Stimulated activated CD4-positive, alpha-beta T cell treated with anti-CD3 and anti-CD28 coated beads, Interleukin-4, amount 100 ng/mL, for 1 hour (primary cell): ENCODE data around the gene NYAP1.
A peak's percentile ranks its signal among the peaks of the same experiment; 100 is the strongest.
"Not testable (repeated sequence)": the region's sequence is repeated elsewhere in the genome, so short reads cannot be mapped to it uniquely, and the experiment has no call there.

Source experiments
- DNase-seq: peaks from one replicate; pipeline ENCODE4 v3.0.0-alpha.2; 2020

NYAP1 gene

GRCh38 chr7:100483722-100484672 is at the start of gene NYAP1:
Gene NYAP1 (plus strand): TSS chr7:100483927. CDS start chr7:100485312, 1,385 bp downstream.
- DNase-seq: peak; percentile 52

GRCh38 chr7:100434297-100435144 is 49.2 kb upstream of the NYAP1 start:
- DNase-seq: no peak

DNA sequence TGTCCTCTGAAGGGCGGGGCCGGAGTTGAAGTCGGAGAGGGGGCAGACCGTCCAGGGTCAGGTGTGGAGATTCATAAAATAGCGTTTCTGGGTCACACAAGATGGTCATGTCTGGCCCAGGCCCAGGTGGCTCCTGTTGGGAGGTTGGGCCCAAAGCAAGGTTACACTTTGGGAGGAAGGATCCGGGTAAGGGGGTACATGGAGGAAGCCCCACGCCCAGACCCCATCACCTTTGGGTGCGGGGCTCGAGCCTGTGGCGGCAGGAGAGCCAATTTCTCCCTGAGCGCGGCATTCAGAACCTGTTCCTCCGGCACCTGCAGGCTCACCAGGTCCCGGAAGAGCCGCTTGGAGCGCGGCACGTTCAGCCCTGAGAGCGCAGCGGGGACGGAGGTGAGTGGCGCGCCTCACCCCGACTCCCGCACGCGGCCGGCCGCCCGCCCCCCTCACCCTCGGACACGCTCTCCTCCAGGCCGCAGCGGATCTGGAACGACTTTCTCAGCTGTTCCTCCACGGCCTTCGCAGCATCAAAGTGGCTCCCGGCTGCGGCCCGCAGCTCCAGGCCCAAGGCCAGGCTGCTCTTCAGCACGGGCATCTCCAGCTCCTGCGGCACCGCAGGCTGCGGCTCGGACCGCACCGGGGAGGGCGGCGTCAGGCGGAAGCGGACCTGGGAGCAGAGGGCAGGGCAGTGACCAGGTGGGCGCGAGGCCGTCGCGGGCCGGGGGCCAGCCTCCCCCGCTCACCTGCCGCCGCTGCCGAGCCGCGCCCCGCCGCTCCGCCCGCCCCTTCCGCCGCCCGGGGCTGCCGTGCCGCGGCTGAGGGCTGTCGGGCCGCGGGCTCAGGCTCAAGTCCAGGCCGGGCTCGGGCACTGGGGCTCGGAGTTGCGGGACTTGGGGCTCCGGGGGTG is 48.1 kb upstream of the NYAP1 start:
- peak; percentile 55 for DNase-seq

DNA sequence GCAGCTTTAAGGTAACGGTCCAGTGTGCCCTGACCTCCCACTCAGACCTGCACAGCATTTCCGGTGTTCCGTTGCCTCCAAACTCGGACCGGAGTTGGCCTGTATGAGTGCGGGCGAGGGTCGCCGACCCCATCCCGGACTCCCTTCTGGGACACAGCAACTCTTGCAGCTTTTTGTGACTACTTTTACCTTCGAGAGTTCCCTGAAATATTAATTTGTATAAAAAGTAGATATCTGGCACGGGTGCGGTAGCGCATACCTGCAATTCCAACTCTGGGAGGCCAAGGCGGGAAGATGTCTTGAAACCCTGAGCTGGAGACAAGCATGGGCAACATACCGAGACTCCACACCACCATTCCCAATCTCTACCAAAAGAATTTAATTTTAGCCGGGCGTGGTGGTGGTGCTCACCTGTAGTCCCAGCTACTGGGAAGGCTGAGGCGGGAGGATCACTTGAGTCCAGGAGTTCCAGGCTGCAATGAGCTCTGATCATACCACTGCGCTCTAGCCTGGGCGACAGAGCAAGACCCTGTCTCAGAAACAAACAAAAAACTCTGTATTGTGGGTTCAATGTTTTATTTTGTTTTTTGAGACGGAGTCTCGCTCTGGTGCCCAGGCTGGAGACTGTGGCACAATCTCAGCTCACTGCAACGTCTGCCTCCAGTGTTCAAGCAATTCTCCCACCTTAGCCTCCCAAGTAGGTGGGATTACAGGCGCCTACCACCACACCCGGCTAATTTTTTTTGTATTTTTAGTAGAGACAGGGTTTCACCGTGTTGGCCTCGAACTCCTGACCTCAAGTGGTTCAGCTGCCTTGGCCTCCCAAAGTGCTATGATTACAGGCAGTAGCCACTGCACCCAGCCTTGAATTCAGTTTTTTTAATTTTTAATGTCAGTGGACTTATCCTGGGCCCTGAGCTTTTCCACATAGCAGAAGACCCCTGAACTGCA is 46.3 kb upstream of the NYAP1 start:
- DNase-seq: no peak

DNA sequence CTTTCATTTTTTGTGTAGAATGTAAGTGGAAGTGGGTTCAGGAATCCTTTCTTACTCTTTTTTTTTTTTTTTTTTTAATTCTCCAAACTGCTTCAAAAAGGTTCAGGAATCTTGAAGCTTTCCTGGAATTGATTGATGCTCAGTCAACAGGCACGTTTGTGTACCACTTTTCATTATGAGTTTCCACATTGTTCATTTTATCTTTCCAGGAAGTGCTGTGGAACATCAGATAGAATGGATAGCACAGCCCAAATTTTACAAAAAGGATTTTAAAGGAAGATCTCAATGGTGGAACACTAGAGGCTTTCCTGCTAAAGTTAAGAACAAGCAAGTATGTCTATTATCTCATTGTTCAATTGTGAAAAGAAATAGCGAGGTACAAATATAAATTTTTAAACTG is 45.6 kb upstream of the NYAP1 start:
- no peak for DNase-seq

DNA sequence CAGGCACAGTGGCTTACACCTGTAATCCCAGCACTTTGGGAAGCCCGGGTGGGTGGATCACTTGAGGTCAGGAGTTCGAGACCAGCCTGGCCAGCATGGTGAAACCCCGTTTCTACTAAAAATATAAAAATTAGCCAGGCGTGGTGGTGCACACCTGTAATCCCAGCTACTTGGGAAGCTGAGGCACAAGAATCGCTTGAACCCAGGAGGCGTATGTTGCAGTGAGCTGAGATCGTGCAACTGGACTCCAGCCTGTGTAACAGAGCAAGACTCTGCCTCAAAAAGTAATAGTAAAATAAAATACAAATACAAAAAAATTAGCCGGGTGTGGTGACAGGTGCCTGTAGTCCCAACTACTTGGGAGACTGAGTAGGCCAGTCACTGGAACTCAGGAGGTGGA is 45.0 kb upstream of the NYAP1 start:
- not testable (repeated sequence) for DNase-seq

GRCh38 chr7:100439244-100439643 is 44.5 kb upstream of the NYAP1 start:
- not testable (repeated sequence) for DNase-seq

GRCh38 chr7:100441641-100442535 is 41.8 kb upstream of the NYAP1 start:
- no peak for DNase-seq

DNA sequence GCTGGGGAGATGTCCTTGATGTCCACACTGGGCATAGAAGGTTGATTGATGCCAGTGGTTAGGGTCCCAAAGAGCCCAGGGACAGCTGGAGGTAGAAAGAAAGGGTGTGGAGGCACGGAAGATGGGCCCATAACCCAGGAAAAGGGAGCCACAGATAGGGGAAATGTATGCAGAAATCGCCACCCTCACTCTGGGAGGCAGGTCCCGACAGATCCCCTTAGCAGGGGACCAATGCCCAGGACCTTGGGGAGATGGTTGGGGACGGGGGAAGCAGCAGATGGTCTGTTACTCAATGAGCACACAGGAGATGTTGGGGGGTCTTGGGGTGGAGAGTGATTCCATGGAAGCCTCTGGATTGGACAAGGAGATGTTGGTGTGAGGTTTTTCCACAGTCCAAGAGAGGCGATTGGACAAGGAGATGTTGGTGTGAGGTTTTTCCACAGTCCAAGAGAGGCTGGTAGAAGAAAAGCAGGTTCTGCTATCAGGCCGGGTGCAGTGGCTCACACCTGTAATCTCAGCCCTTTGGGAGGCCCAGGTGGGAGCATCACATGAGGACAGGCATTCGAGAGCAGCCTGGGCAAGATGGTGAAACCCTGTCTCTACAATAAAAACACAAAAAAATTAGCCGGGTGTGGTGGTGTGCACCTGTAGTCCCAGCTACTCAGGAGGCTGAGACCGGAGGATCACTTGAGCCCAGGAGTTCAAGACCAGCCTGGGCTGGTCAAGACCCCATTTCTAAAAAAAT is 40.5 kb upstream of the NYAP1 start:
- no peak for DNase-seq

DNA sequence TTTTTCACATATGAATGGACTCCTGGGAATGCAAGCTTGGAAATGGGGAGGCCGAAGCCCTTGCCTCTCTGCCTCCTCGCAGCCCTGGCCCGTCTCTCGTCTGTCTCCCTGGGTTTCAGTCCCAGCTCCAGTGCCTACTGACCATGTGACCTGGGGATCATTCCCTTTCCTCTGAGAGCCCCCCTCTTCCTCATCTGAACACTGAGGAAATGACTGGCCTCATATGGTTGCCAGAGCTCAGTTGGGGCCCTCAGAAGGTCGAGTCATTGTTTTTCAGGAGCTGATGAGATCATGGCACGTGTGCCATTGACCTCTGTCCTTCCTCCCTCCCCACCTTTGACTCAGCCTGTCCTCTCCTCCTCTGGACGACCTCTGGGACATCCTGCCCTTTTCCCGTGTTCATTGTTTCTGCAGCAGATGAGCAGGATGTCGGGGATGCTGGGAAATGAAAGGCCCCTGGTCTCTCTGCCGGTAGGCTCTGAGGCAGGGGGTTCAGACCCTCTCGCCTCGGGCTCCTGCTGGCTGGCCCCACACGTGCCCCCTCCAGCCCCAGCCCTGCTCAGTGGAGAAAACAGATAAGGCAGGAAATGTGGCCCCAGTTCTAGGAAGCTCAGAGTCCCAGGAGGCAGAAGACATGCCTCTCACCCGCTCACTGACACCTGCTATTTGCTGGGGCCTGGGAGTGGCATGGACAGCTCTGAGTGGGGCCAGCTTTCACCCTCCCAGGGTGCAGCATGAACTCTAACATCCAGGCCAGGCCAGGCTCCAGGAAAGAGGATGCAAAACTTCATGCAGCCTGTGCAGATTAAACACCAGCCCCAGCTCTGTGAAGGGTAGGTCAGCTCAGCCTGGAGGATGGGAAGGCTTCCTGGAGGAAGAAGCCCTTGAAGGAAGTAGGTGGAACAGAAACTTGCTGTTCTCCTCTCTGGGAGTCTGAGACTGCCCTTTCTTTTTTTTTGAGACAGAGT is 39.1 kb upstream of the NYAP1 start:
- DNase-seq: no peak

GRCh38 chr7:100446040-100446439 is 37.7 kb upstream of the NYAP1 start:
- DNase-seq: no peak

DNA sequence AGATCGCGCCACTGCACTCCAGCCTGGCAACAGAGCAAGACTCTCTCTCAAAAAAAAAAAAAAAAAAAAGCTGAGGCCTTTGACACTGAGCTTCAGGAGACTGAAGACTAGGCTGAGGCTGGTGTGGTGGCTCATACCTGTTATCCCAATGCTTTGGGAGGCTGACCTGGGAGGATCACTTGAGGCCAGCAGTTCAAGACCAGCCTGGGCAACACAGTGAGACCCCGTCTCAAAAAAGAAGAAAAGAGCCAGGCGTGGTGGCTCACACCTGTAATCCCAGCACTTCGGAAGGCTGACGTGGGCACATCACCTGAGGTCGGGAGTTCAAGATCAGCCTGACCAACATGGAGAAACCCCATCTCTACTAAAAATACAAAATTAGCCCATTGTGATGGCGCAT is 36.4 kb upstream of the NYAP1 start:
- DNase-seq: not testable (repeated sequence)

GRCh38 chr7:100449190-100449795 is 34.4 kb upstream of the NYAP1 start:
- DNase-seq: no peak

- DNase-seq: no peak
Measured at GRCh38 chr7:100452513-100452912, 31.2 kb upstream of the NYAP1 start.

- not testable (repeated sequence) for DNase-seq
Measured at GRCh38 chr7:100453854-100454253, 29.9 kb upstream of the NYAP1 start.

GRCh38 chr7:100455206-100455605 is 28.5 kb upstream of the NYAP1 start:
- no peak for DNase-seq

DNA sequence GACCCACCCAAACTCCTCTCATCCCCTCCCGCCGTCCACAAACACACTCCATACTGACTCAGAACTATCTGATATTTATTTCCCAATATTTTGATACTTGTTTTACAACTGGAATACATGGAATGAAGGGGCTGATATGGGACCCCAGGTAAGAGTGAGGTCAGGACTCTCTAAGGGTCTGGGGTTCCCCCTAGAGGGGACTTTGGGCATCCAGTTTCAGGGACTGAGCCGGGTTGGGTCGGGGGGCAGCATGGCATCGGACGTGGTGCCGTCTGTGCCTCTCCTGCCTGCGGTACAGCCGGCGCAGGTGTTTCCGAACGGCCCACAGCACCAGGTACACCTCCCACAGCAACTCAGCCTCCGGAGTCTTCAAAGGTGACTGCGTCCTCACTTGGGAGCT is 27.2 kb upstream of the NYAP1 start:
- DNase-seq: no peak

DNA sequence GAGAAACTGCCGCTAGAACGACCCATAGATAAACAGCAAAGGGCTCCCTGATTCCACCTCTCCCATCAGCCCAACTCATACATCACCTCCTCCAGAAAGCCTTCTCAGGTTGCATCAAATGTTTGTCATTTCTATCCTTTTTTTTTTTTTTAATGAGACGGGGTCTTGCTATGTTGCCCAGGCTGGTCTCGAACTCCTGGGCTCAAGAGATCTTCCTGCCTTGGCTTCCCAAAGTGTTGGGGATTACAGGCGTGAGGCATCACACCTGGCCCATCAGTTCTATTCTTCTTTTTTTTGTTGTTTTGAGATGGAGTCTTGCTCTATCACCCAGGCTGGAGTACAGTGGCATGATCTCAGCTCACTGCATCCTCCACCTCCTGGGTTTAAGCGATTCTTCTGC is 26.7 kb upstream of the NYAP1 start:
- DNase-seq: no peak
